ENCODE data around the gene ABCA3.

- TF ChIP-seq CTCF (IDR thresholded peaks at IDR 0.05): no peak
- no peak for TF ChIP-seq POLR2A (IDR thresholded peaks at IDR 0.05)
Observed at GRCh38 chr16:2270588-2271470, 69.7 kb downstream of the ABCA3 start.

All from gastroesophageal sphincter (tissue), 3 donors.